ENCODE data around the gene CRYL1.

DNA sequence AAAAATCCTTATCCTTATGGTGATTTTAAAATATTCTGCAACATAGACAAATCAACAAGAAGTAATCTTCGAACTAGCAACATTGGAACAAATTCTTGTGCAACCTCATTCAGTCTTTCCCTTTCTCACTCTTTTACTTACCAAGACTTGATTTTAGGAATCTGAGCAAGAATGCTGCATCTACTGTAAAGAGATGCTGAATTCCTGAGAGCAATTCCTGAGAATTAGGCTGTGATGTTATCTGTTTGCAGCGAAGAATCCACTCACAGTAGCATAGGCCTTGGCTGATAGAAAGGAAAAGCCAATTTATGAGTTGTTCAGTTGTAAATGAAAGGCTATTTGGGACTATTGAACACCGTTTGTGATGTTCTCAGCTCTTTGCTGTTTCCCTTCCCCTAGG is 144.3 kb downstream of the CRYL1 start:
- TF ChIP-seq, protein P1, sequence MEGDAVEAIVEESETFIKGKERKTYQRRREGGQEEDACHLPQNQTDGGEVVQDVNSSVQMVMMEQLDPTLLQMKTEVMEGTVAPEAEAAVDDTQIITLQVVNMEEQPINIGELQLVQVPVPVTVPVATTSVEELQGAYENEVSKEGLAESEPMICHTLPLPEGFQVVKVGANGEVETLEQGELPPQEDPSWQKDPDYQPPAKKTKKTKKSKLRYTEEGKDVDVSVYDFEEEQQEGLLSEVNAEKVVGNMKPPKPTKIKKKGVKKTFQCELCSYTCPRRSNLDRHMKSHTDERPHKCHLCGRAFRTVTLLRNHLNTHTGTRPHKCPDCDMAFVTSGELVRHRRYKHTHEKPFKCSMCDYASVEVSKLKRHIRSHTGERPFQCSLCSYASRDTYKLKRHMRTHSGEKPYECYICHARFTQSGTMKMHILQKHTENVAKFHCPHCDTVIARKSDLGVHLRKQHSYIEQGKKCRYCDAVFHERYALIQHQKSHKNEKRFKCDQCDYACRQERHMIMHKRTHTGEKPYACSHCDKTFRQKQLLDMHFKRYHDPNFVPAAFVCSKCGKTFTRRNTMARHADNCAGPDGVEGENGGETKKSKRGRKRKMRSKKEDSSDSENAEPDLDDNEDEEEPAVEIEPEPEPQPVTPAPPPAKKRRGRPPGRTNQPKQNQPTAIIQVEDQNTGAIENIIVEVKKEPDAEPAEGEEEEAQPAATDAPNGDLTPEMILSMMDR (IDR thresholded peaks at IDR 0.05), result no peak
- TF ChIP-seq POLR2A (IDR thresholded peaks at IDR 0.05), result no peak

Data from vagina (tissue), 2 donors.